A549 (cell line): ENCODE results near the gene B9D1. TPM values are rescaled to one million over a fixed set of nuclear protein-coding genes. Genes with fewer than 3 reads are reported as not detected.

Source experiments
- ATAC-seq, 2 experiments: fragments of 200-7000 bp in 1 of 2; fragments of >200 bp in 1 of 2; cut with Nextera tagmentation in 1 of 2; cut with Tn5 transposase in 1 of 2; 3 replicates each; pipeline versions ENCODE4 v1.8.0 to v1.9.1; 2018 to 2020; ENCODE audit warnings: mild to moderate bottlenecking in 1 of 2, moderate library complexity in 1 of 2
- CTCF ChIA-PET: fragments of 300-600 bp; sonication (Branson Sonifier 250); formaldehyde crosslinking; extraction: SDS; loops from one replicate; lab custom pipeline; 2021; ENCODE audit warnings: antibody characterized with exemption, inconsistent platforms; lab: Yijun Ruan, JAX
- POLR2A ChIA-PET: fragments of 350-600 bp; formaldehyde crosslinking; extraction: SDS; loops from one replicate; lab custom pipeline; 2021; ENCODE audit warnings: antibody characterized with exemption, inconsistent platforms; lab: Yijun Ruan, JAX
- DNase-seq, 2 experiments: peaks; one replicate each; pipeline versions ENCODE4 v3.0.0 to v3.0.0-alpha.2; 2011 to 2016; ENCODE audit warnings: low read depth in 1 of 2, low spot score in 1 of 2
- FAIRE-seq: peaks from 2 replicates; lab custom pipeline; 2011; peaks lifted over from hg19 to GRCh38; lab: Jason Lieb, UNC
- H3K27ac ChIP-seq, 2 experiments: fragments of >200 bp; sonication (Bioruptor Twin); formaldehyde crosslinking; 3 replicates each; pipeline ENCODE4 v1.5.1; 2016 to 2017
- H3K4me1 ChIP-seq: fragments of >200 bp; sonication (Bioruptor Twin); formaldehyde crosslinking; 3 replicates; pipeline ENCODE4 v1.6.1; 2016
- H3K4me2 ChIP-seq: fragments of >200 bp; sonication (Bioruptor Twin); formaldehyde crosslinking; 3 replicates; pipeline ENCODE4 v1.6.1; 2016
- H3K4me3 ChIP-seq: fragments of >200 bp; sonication (Bioruptor Twin); formaldehyde crosslinking; 3 replicates; pipeline ENCODE4 v1.5.1; 2016
- H3K9me3 ChIP-seq: fragments of >200 bp; sonication (Bioruptor Twin); formaldehyde crosslinking; 3 replicates; pipeline ENCODE4 v1.6.1; 2016
- CBX8 ChIP-seq: fragments of 200-600 bp; sonication (generic); IDR thresholded peaks from 2 replicates; pipeline ENCODE4 v1.6.1; 2016
- CEBPB ChIP-seq, 2 experiments: fragments of >200 bp in 1 of 2; sonication (Bioruptor Twin) in 1 of 2; formaldehyde crosslinking in 1 of 2; IDR thresholded peaks; 2 replicates each; pipeline ENCODE4 v1.6.1; 2012 to 2016
- CHD4 ChIP-seq: fragments of 200-600 bp; sonication (generic); IDR thresholded peaks from 2 replicates; pipeline ENCODE4 v1.6.1; 2016; ENCODE audit warnings: antibody characterized with exemption, mild to moderate bottlenecking, borderline replicate concordance
- EHF ChIP-seq: fragments of 250-450 bp; sonication (Bioruptor Pico); IDR thresholded peaks from 2 replicates; pipeline ENCODE4 v1.5.0; 2020; ENCODE audit warnings: mild to moderate bottlenecking
- EP300 ChIP-seq, 2 experiments: fragments of >200 bp; sonication (Bioruptor Twin); formaldehyde crosslinking; IDR thresholded peaks; 2 replicates in 1 of 2; 3 replicates in 1 of 2; pipeline ENCODE4 v1.6.1; 2016 to 2017
- FOSB ChIP-seq: fragments of 250-450 bp; sonication (Bioruptor Pico); IDR thresholded peaks from 2 replicates; pipeline ENCODE4 v1.5.0; 2020; ENCODE audit warnings: mild to moderate bottlenecking, moderate library complexity
- FOSL2 ChIP-seq, 2 experiments: fragments of 450-650 bp in 1 of 2; fragments of >200 bp in 1 of 2; sonication (Bioruptor Twin) in 1 of 2; formaldehyde crosslinking; IDR thresholded peaks; 2 replicates each; pipeline versions ENCODE4 v1.5.0 to v1.6.1; 2016 to 2020; ENCODE audit warnings: mild to moderate bottlenecking in 1 of 2, moderate library complexity in 1 of 2
- GATA3 ChIP-seq: IDR thresholded peaks from 2 replicates; pipeline ENCODE4 v1.6.1; 2012; ENCODE audit warnings: borderline replicate concordance
- HES2 ChIP-seq: fragments of >200 bp; sonication (Bioruptor Twin); formaldehyde crosslinking; IDR thresholded peaks from 2 replicates; pipeline ENCODE4 v1.6.1; 2016
- HEYL ChIP-seq: fragments of 250-450 bp; sonication (Bioruptor Pico); IDR thresholded peaks from 2 replicates; pipeline ENCODE4 v1.8.0; 2021; ENCODE audit warnings: mild to moderate bottlenecking, moderate library complexity
- HMGXB4 ChIP-seq: fragments of 250-450 bp; sonication (Bioruptor Pico); IDR thresholded peaks from 2 replicates; pipeline ENCODE4 v1.5.0; 2021; ENCODE audit warnings: mild to moderate bottlenecking, moderate library complexity, borderline replicate concordance
- HOXA7 ChIP-seq: fragments of 250-450 bp; sonication (Bioruptor Pico); IDR thresholded peaks from 2 replicates; pipeline ENCODE4 v1.5.0; 2020; ENCODE audit warnings: mild to moderate bottlenecking, moderate library complexity
- JUN ChIP-seq, 2 experiments: fragments of >200 bp; sonication (Bioruptor Twin); formaldehyde crosslinking; IDR thresholded peaks; 2 replicates in 1 of 2; 3 replicates in 1 of 2; pipeline ENCODE4 v1.6.1; 2016 to 2017
- MAZ ChIP-seq: fragments of 150-350 bp; IDR thresholded peaks from 2 replicates; pipeline ENCODE4 v1.6.1; 2014; ENCODE audit warnings: antibody characterized with exemption, low read depth, low read length, borderline replicate concordance
- MYC ChIP-seq: IDR thresholded peaks from 2 replicates; pipeline ENCODE4 v1.6.1; 2012; ENCODE audit warnings: mild to moderate bottlenecking, inconsistent platforms, low read length, improper control_type of control experiment, borderline replicate concordance
- NFE2L2 ChIP-seq: fragments of 150-350 bp; conservative IDR thresholded peaks from 2 replicates; pipeline ENCODE4 v1.6.1; 2014; ENCODE audit warnings: low read length
- RARB ChIP-seq: fragments of 250-450 bp; sonication (Bioruptor Pico); IDR thresholded peaks from 2 replicates; pipeline ENCODE4 v1.8.0; 2021; ENCODE audit warnings: mild to moderate bottlenecking, moderate library complexity
- RFX5 ChIP-seq: fragments of 450-650 bp; IDR thresholded peaks from 2 replicates; pipeline ENCODE4 v1.7.1; 2014; ENCODE audit warnings: antibody characterized with exemption, mild to moderate bottlenecking, moderate library complexity
- SMC3 ChIP-seq: fragments of >200 bp; sonication (Bioruptor Twin); formaldehyde crosslinking; IDR thresholded peaks from 3 replicates; pipeline ENCODE4 v1.6.1; 2018; ENCODE audit warnings: inconsistent platforms
- TFCP2L1 ChIP-seq: fragments of 250-450 bp; sonication (Bioruptor Pico); IDR thresholded peaks from 2 replicates; pipeline ENCODE4 v1.5.0; 2021; ENCODE audit warnings: mild to moderate bottlenecking
- whole genome bisulfite sequencing: methylation state at CpG from one replicate; pipeline ENCODE4 v1.1.6; 2017; ENCODE audit errors: missing lambda C conversion rate; 5-methylcytosine and 5-hydroxymethylcytosine counted together
- polyA plus RNA-seq, 4 experiments: library from polyadenylated mRNA; depleted of rRNA in 3 of 4; stranded (reverse); fragments of >200 nt; fragmentation: RNase III in 1 of 4; extraction: RNeasy Plus Mini Kit Qiagen cat#74134 plus additional on column Dnase treatment in 1 of 4; gene quantifications; 2 replicates in 3 of 4; 3 replicates in 1 of 4; pipeline ENCODE4 v1.2.3, GENCODE V29; 2011 to 2017
- TF ChIP-seq, protein P1 (sequence below): fragments of 150-350 bp; IDR thresholded peaks from 2 replicates; pipeline ENCODE4 v1.6.1; 2014; ENCODE audit warnings: low read depth, mild to moderate bottlenecking, low read length
- TF ChIP-seq, protein P2 (sequence below): fragments of >200 bp; sonication (Bioruptor Twin); formaldehyde crosslinking; IDR thresholded peaks from 3 replicates; pipeline ENCODE4 v1.6.1; 2016
- TF ChIP-seq, protein P3 (sequence below): IDR thresholded peaks from 2 replicates; pipeline ENCODE4 v1.6.1; 2012

Gene B9D1
- polyA plus RNA-seq, 2 of the 4 experiments (the other 2 are of a cell fraction) = 48.2 to 60.6 TPM

DNA sequence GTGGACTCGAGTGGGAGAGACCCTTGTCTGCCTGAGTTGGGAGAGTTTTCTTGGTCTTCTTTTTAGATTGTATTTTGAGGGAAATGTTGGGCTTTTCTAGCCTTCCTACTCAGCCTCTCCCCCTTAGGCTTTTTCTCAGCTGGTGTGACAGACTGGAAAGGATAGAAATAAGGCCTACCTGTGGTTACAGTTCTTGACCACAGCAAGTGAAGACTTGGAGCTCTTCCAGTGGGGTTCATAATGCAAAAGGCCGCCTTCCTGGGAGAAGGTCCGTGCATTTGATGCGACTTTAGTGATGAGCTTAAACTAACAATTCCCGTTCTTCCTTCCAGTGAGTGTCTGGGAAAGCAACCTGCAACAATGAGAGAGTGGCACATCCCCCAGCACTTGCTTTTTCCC lies 56.8 kb downstream of the B9D1 start (continued):
- TF ChIP-seq, protein P1, sequence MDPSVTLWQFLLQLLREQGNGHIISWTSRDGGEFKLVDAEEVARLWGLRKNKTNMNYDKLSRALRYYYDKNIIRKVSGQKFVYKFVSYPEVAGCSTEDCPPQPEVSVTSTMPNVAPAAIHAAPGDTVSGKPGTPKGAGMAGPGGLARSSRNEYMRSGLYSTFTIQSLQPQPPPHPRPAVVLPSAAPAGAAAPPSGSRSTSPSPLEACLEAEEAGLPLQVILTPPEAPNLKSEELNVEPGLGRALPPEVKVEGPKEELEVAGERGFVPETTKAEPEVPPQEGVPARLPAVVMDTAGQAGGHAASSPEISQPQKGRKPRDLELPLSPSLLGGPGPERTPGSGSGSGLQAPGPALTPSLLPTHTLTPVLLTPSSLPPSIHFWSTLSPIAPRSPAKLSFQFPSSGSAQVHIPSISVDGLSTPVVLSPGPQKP = no peak
- no peak for TF ChIP-seq MAZ
- TF ChIP-seq RARB (CRISPR knock-in tag) = no peak
- TF ChIP-seq CHD4 = no peak
- no peak for TF ChIP-seq SMC3
- TF ChIP-seq HOXA7 (CRISPR knock-in tag) = no peak
- TF ChIP-seq, protein P2, sequence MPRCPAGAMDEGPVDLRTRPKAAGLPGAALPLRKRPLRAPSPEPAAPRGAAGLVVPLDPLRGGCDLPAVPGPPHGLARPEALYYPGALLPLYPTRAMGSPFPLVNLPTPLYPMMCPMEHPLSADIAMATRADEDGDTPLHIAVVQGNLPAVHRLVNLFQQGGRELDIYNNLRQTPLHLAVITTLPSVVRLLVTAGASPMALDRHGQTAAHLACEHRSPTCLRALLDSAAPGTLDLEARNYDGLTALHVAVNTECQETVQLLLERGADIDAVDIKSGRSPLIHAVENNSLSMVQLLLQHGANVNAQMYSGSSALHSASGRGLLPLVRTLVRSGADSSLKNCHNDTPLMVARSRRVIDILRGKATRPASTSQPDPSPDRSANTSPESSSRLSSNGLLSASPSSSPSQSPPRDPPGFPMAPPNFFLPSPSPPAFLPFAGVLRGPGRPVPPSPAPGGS = no peak

DNA sequence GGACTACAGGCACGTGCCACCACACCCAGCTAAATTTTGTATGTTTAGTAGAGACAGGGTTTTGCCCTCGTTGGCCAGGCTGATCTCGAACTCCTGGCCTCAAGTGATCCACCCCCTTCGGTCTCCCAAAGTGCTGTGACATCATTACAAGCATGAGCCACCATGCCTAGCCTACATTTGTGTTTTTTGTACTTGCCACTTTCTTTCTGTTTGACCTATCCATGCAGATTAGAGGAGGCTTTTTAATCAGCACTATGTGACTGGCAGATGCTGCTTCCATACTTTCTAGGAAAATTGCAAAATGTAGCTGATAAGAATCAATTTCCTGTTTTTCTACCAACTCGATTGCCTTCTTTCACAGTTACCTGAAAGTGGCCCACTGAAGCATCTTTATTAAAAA lies 57.3 kb downstream of the B9D1 start:
- FAIRE-seq (no peak), DNase-seq (no peak), ATAC-seq (no peak)
- no peak overlapping the region for H3K4me3 ChIP-seq
- ChIA-PET POLR2A (interaction anchor here (1.3 kb wide), 1 partner anchor 73 kb away, joined by 3 read pairs; the partner anchor contains the start of gene MAPK7), CTCF (interaction anchor here (2.3 to 7.9 kb wide), 2 partner anchors 15 to 142 kb away, joined by 7 to 62 read pairs; no protein-coding TSS in a partner anchor)
- H3K9me3 ChIP-seq = no peaks in the 10 kb centered on the region
- WGBS = 88% methylated on average over 5 of the region's 5 CpGs
- no peak overlapping the region for H3K27ac ChIP-seq
- TF ChIP-seq JUN (IDR thresholded peaks at IDR 0.05) (no peak), EHF (CRISPR knock-in tag) (no peak), HES2 (no peak), MYC (no peak), NFE2L2 (no peak), CEBPB (IDR thresholded peaks at IDR 0.05) (no peak), FOSL2 (IDR thresholded peaks at IDR 0.05) (no peak), FOSL2 (CRISPR knock-in tag; IDR thresholded peaks at IDR 0.05) (no peak), RFX5 (no peak), FOSB (CRISPR knock-in tag) (no peak), GATA3 (no peak), HEYL (CRISPR knock-in tag) (no peak), TFCP2L1 (no peak), HMGXB4 (CRISPR knock-in tag) (no peak), EP300 (IDR thresholded peaks at IDR 0.05) (no peak), HOXA7 (CRISPR knock-in tag) (no peak), CBX8 (no peak)
- TF ChIP-seq, protein P3, sequence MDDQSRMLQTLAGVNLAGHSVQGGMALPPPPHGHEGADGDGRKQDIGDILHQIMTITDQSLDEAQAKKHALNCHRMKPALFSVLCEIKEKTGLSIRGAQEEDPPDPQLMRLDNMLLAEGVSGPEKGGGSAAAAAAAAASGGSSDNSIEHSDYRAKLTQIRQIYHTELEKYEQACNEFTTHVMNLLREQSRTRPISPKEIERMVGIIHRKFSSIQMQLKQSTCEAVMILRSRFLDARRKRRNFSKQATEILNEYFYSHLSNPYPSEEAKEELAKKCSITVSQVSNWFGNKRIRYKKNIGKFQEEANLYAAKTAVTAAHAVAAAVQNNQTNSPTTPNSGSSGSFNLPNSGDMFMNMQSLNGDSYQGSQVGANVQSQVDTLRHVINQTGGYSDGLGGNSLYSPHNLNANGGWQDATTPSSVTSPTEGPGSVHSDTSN = no peak
- H3K4me1 ChIP-seq = no peaks in the 10 kb centered on the region
- H3K4me2 ChIP-seq = no peak overlapping the region
